OCI-LY3 (cell line): ENCODE results near the gene CHST14.

Experiments used
- H2AFZ ChIP-seq: fragments of 200-600, 300-600 bp; shearing (Covaris generic); 2 replicates; pipeline ENCODE4 v1.6.0; 2014; ENCODE audit warnings: antibody characterized with exemption, low read depth, low read length
- H3K27ac ChIP-seq: fragments of 200-600, 300-600 bp; sonication (generic); 2 replicates; pipeline ENCODE4 v1.5.1; 2014; ENCODE audit warnings: mild to moderate bottlenecking, low read length, moderate library complexity, mixed read lengths
- H3K27me3 ChIP-seq: fragments of 200-600, 300-600 bp; sonication (generic); 2 replicates; pipeline ENCODE4 v1.6.1; 2014; ENCODE audit warnings: low read depth, low read length, mixed read lengths
- H3K36me3 ChIP-seq: fragments of 200-600, 300-600 bp; sonication (generic); replicated peaks from 2 replicates; pipeline ENCODE3; 2014; ENCODE audit warnings: low read depth, low read length, mixed read lengths
- H3K4me1 ChIP-seq: fragments of 300-600, 200-600 bp; sonication (generic); 2 replicates; pipeline ENCODE4 v1.6.1; 2014; ENCODE audit warnings: low read length, mixed read lengths
- H3K4me2 ChIP-seq: fragments of 200-600, 300-600 bp; sonication (generic); 2 replicates; pipeline ENCODE4 v1.6.1; 2014; ENCODE audit warnings: low read length, mixed read lengths
- H3K4me3 ChIP-seq: fragments of 300-600, 200-600 bp; sonication (generic); 2 replicates; pipeline ENCODE4 v1.5.1; 2014; ENCODE audit warnings: antibody characterized with exemption, mild to moderate bottlenecking, low read length, moderate library complexity
- H3K79me2 ChIP-seq: fragments of 300-600, 200-600 bp; shearing (Covaris generic); 2 replicates; pipeline ENCODE4 v1.6.1; 2014; ENCODE audit warnings: mild to moderate bottlenecking, low read length, mixed read lengths
- H3K9ac ChIP-seq: fragments of 300-600, 200-600 bp; shearing (Covaris generic); 2 replicates; pipeline ENCODE4 v1.6.0; 2014; ENCODE audit warnings: mild to moderate bottlenecking, low read length, moderate library complexity
- H3K9me3 ChIP-seq: fragments of 200-600, 300-600 bp; shearing (Covaris generic); 2 replicates; pipeline ENCODE4 v1.6.1; 2014; ENCODE audit warnings: low read length, mixed read lengths; ENCODE audit not compliant: insufficient read depth
- H4K20me1 ChIP-seq: fragments of 200-600, 300-600 bp; sonication (generic); 2 replicates; pipeline ENCODE4 v1.6.1; 2016; ENCODE audit warnings: low read length, mixed read lengths; ENCODE audit not compliant: insufficient read depth
- EZH2phosphoT487 ChIP-seq: fragments of 200-600 bp; shearing (Covaris generic); IDR thresholded peaks from 2 replicates; pipeline ENCODE4 v1.6.1; 2018; ENCODE audit warnings: antibody characterized with exemption, mixed run types, low read depth
- TF ChIP-seq, protein P1 (sequence below): fragments of 200-600, 300-600 bp; sonication (generic); IDR thresholded peaks from 2 replicates; pipeline ENCODE4 v1.5.1; 2014; ENCODE audit warnings: antibody characterized with exemption, low read length, low read depth

The CHST14 gene

GRCh38 chr15:40510201-40510600 lies 39.4 kb downstream of the CHST14 start:
- Histone ChIP-seq H3K36me3 (no peaks in the 10 kb centered on the region), H3K9ac (no peak overlapping the region), H2AFZ (peak overlapping the region; percentile 91; the same call in 1 of the 2 replicates), H3K27me3 (peaks cover 24% of the 10 kb centered on the region), H3K4me2 (peak overlapping the region; percentile 80), H3K27ac (no peak overlapping the region), H4K20me1 (no peaks in the 10 kb centered on the region), H3K79me2 (no peaks in the 10 kb centered on the region), H3K4me1 (peaks cover 14% of the 10 kb centered on the region), H3K9me3 (no peaks in the 10 kb centered on the region), H3K4me3 (no peak overlapping the region)
- TF ChIP-seq, protein P1, sequence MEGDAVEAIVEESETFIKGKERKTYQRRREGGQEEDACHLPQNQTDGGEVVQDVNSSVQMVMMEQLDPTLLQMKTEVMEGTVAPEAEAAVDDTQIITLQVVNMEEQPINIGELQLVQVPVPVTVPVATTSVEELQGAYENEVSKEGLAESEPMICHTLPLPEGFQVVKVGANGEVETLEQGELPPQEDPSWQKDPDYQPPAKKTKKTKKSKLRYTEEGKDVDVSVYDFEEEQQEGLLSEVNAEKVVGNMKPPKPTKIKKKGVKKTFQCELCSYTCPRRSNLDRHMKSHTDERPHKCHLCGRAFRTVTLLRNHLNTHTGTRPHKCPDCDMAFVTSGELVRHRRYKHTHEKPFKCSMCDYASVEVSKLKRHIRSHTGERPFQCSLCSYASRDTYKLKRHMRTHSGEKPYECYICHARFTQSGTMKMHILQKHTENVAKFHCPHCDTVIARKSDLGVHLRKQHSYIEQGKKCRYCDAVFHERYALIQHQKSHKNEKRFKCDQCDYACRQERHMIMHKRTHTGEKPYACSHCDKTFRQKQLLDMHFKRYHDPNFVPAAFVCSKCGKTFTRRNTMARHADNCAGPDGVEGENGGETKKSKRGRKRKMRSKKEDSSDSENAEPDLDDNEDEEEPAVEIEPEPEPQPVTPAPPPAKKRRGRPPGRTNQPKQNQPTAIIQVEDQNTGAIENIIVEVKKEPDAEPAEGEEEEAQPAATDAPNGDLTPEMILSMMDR: no peak
- no peak for TF ChIP-seq EZH2phosphoT487

GRCh38 chr15:40511093-40511471 lies 40.3 kb downstream of the CHST14 start:
- H3K9me3 ChIP-seq: no peaks in the 10 kb centered on the region
- H2AFZ ChIP-seq: peak overlapping the region; percentile 91
- H3K4me3 ChIP-seq: peak overlapping the region; percentile 87
- peaks cover 14% of the 10 kb centered on the region for H3K4me1 ChIP-seq
- H3K27ac ChIP-seq: no peak overlapping the region
- H3K27me3 ChIP-seq: peaks cover 22% of the 10 kb centered on the region
- H3K36me3 ChIP-seq: no peaks in the 10 kb centered on the region
- peak overlapping the region; percentile 64 for H3K9ac ChIP-seq
- peak overlapping the region; percentile 80 for H3K4me2 ChIP-seq
- H4K20me1 ChIP-seq: no peaks in the 10 kb centered on the region
- TF ChIP-seq, protein P1: no peak
- no peak for TF ChIP-seq EZH2phosphoT487
- no peaks in the 10 kb centered on the region for H3K79me2 ChIP-seq

DNA sequence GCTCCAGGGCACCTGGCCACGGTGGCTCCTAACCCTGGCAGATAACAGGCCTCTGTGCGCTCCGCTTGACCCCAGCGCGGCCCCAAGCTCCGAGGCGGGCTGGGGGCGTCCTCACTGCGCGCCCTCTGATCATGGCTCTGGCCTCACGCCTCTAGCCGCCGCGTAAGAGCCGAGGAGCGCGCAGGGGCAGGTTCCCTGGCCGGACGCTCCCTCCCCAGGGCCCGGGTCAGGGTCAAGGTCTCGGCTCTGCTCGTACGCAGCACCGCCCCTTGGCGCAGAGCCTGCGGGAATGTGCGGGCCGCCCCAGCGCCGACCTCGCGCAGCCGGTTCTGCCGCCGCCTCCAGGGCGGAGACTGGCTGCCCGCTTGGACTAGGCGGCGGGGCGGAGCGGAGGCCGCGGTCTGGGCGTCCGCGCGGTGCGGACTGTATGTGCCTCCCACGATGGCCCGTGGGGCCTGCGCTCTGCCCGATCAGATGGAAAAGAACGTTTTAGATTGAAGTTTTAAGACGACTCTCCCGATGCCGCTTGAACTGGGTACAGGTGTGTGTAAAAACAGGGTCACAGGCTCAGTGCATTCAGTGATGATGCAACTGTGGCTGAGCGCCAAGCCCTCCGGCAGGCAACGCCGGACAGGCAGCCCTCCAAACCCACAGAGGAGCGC lies 40.8 kb downstream of the CHST14 start:
- Histone ChIP-seq H4K20me1 (no peaks in the 10 kb centered on the region), H3K27me3 (peaks cover 22% of the 10 kb centered on the region), H3K4me1 (peaks cover 11% of the 10 kb centered on the region), H3K9ac (peak overlapping the region; percentile 64), H2AFZ (peak overlapping the region; percentile 91), H3K27ac (no peak overlapping the region), H3K4me3 (peak overlapping the region; percentile 87), H3K4me2 (peak overlapping the region; percentile 80), H3K36me3 (no peaks in the 10 kb centered on the region), H3K9me3 (no peaks in the 10 kb centered on the region), H3K79me2 (no peaks in the 10 kb centered on the region)
- TF ChIP-seq EZH2phosphoT487: no peak
- TF ChIP-seq, protein P1: no peak

- H3K9me3 ChIP-seq: no peaks in the 10 kb centered on the region
- no peaks in the 10 kb centered on the region for H4K20me1 ChIP-seq
- no peaks in the 10 kb centered on the region for H3K36me3 ChIP-seq
- no peaks in the 10 kb centered on the region for H3K79me2 ChIP-seq
- no peak overlapping the region for H2AFZ ChIP-seq
- 0 out of 2 replicates have a peak, but pooled peaks cover 6% of the 10 kb centered on the region for H3K4me1 ChIP-seq
- H3K4me3 ChIP-seq: no peak overlapping the region
- TF ChIP-seq, protein P1: no peak
- TF ChIP-seq EZH2phosphoT487: no peak
- no peak overlapping the region for H3K9ac ChIP-seq
- peaks cover 21% of the 10 kb centered on the region for H3K27me3 ChIP-seq
- H3K27ac ChIP-seq: no peak overlapping the region
- no peak overlapping the region for H3K4me2 ChIP-seq
These were observed 41.7 kb downstream of the CHST14 start for GRCh38 chr15:40512440-40512839.
